SU-DHL-6 (cell line): ENCODE measurements around the gene PHACTR3.

Experiments used
- CTCF ChIP-seq: fragments of 200-600 bp; sonication (generic); IDR thresholded peaks from one replicate; pipeline ENCODE4 v1.5.1; 2017; ENCODE audit warnings: antibody characterized with exemption, mild to moderate bottlenecking, low read length, moderate library complexity; ENCODE audit not compliant: insufficient read depth, poor library complexity, severe bottlenecking
- EZH2phosphoT487 ChIP-seq: fragments of 200-600 bp; sonication (generic), shearing (Covaris generic); conservative IDR thresholded peaks from 2 replicates; pipeline ENCODE4 v1.6.1; 2018; ENCODE audit warnings: mild to moderate bottlenecking, antibody characterized with exemption, low read length, moderate library complexity, mixed read lengths

- no peak for TF ChIP-seq CTCF
- TF ChIP-seq EZH2phosphoT487 = no peak
These were observed 138.2 kb downstream of the PHACTR3 start for GRCh38 chr20:59742351-59743095.
